GM12865 (cell line): ENCODE results near the gene EFHC1.

Experiments used
- DNase-seq: peaks from one replicate; pipeline ENCODE4 v3.0.0; 2010; ENCODE audit warnings: low read depth
- H3K4me3 ChIP-seq: 2 replicates; pipeline ENCODE4 v1.5.1; 2011; ENCODE audit warnings: mild to moderate bottlenecking, low read depth, low read length, control low read depth
- CTCF ChIP-seq: IDR thresholded peaks from 2 replicates; pipeline ENCODE4 v1.5.1; 2011; ENCODE audit warnings: low read length, control low read depth, low read depth, inconsistent platforms; ENCODE audit not compliant: insufficient read depth; ENCODE audit errors: missing control alignments

Gene EFHC1

DNA sequence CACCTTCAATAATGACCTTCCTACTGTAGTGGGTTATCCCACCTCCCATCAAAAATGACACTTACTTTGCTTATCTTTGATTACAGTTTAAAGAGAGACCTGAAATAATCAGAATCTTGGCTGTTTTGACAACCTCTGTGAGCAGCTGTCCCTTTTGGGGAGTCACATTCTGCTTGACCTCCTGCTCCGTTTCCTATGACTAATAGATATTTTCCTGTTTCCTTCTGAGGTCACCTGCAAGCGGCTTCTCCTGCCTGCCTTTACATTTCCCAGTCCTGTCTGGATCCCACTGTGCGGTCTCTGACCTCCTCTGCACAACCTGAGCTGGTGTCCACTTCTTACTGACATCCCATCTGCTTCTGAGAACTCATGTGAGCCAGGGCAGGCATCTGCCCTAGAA lies 102.5 kb downstream of the EFHC1 start:
- DNase-seq, result no peak
- TF ChIP-seq CTCF, result no peak
- H3K4me3 ChIP-seq, result no peak overlapping the region

DNA sequence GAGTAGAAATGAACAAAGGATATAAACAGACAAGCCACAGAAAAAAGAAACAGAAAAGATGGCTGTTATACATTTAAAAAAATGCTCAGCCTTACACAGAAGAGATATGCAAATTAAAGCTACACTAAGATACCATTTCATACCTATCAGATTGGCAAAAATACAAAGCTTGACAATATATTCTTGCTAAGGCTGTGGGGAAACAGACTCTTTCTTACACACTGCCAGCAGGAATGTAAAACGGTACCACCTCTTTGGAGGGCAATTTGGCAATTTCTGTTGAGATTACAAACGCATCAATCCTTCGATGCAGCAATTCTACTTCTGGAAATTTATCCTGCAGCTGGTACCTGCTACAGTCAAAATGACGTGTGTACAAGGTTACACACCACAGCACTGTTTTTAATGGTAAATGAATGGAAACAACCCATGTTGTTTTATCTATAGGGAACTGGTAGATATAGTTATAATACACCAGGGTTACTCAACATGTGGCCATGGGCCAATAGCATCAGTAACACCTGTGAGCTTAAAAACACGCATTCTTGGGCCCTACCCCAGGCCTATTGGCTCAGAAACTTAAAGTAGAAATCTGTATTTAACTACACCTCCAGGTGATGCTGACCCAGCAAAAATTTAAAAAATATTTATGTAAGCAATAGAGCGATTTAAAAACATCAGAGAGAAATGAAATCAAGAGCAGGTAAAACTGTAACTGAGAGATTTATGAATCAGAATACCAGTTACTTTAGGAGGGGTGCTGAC lies 103.4 kb downstream of the EFHC1 start:
- H3K4me3 ChIP-seq, result no peak overlapping the region
- TF ChIP-seq CTCF, result no peak
- no peak for DNase-seq

- TF ChIP-seq CTCF, result no peak
- no peak overlapping the region for H3K4me3 ChIP-seq
- DNase-seq, result no peak
Observed at GRCh38 chr6:52524918-52525317, 104.8 kb downstream of the EFHC1 start.

GRCh38 chr6:52526634-52527033 lies 106.5 kb downstream of the EFHC1 start:
- no peak overlapping the region for H3K4me3 ChIP-seq
- no peak for TF ChIP-seq CTCF
- DNase-seq, result no peak

GRCh38 chr6:52527436-52527835 lies 107.3 kb downstream of the EFHC1 start:
- no peak for TF ChIP-seq CTCF
- no peak for DNase-seq

GRCh38 chr6:52529311-52529710 lies 109.2 kb downstream of the EFHC1 start:
- DNase-seq, result peak; percentile 49
- TF ChIP-seq CTCF, result no peak
- no peak overlapping the region for H3K4me3 ChIP-seq

More at GRCh38 chr6:52527436-52527835, 107.3 kb downstream of the EFHC1 start:
- H3K4me3 ChIP-seq, result no peak overlapping the region

- H3K4me3 ChIP-seq, result no peak overlapping the region
- TF ChIP-seq CTCF, result no peak
- DNase-seq, result no peak
Observed at GRCh38 chr6:52530351-52530750, 110.2 kb downstream of the EFHC1 start.
